HL-60/S4 treated with phorbol 12-myristate 13-acetate at 8.2 ng/mL for 4 days and 3 days (cell line): Measurements from ENCODE around the gene GPRASP2.

ENCODE experiments used
- in situ Hi-C: fragments of 300-500 bp; cut with MboI; formaldehyde crosslinking; loops from 2 replicates; pipeline ENCODE4 v1.15.0; 2022; ENCODE audit warnings: low sequenced_read_pairs

The GPRASP2 gene

DNA sequence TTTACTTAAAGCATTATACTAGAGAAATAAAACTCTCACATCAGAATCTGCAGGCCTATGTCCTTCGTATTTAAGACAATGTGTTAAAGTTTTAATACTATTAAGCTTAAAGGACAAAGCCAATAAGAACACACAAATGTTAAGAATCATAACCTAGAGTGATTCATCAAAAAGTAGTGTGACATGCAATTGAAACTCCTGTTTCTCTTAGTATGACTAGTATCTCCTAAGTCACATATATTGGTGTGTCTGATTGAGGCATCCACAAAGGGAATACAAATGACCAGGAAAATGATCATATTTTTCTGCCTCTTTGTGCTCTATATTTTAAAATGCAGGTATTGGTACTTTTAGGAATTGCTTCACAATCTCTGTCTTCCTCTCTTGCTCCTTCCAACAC, 32.1 kb downstream of the GPRASP2 start:
- in situ Hi-C loops: no loop called here

- in situ Hi-C loops: no loop called here
Measured at GRCh38 chrX:102745513-102745856, 33.2 kb downstream of the GPRASP2 start.

DNA sequence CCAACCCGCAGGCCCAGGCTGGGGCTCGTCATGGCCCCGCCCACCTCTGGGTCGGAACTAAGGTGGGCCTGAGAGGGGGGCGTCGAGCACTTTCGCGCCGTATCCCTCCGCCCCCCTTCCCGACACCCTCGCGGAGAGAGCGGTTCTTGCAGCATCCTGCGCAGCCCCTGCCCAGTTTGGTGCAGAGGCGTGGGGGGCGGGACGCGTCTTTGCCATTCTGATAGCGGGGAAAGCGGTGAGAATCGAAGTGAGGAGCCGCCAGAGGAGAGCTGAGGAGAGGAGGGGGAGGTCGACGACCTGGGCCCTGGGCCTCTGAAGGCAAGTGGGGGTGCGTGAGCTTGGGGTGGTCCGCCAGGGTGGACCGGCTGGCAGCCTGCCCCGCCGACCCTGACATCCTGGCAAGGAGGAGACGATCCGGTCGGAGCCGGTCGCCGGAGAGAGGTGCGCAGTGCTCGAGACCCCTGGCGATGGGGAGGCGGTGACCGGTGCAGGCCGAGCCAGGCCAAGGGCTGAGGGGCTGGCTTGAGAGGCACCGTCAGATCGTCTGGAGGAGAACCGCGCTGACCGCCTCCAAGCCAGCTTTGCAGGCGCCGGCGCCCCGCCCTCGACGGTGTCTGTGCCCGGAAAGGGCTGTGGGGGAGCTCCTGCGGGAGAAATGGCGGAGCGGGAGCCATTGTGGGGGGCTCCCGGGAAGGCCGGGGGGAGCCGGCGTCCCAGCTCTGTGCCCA, 33.8 kb downstream of the GPRASP2 start:
- in situ Hi-C loops: no loop called here

GRCh38 chrX:102765217-102765616, 53.0 kb downstream of the GPRASP2 start:
- in situ Hi-C loops: no loop called here

GRCh38 chrX:102765809-102766208, 53.6 kb downstream of the GPRASP2 start:
- in situ Hi-C loops: no loop called here

GRCh38 chrX:102767287-102767686, 55.0 kb downstream of the GPRASP2 start:
- in situ Hi-C loops: no loop called here
